Thyroid gland (tissue), 4 donors: ENCODE data around the gene ATP13A2. TPM values are rescaled to one million over a fixed set of nuclear protein-coding genes. Genes with fewer than 3 reads are reported as not detected.
A peak's percentile ranks its signal among the peaks of the same experiment; 100 is the strongest.

Experiments
- DNase-seq, 2 donors: peaks; one replicate each; pipeline ENCODE4 v3.0.0-alpha.2; 2019
- H3K27ac ChIP-seq, 3 donors: fragments of 200-600 bp; sonication (generic); 1 replicate in 2 of 3; 2 replicates in 1 of 3; pipeline ENCODE4 v1.5.1; 2016 to 2019; ENCODE audit warnings: mild to moderate bottlenecking in 1 of 3, moderate library complexity in 1 of 3
- H3K27me3 ChIP-seq: fragments of 200-600 bp; sonication (generic); one replicate; pipeline ENCODE4 v1.5.1; 2019
- H3K36me3 ChIP-seq, 2 donors: fragments of 200-600 bp; sonication (generic); one replicate each; pipeline ENCODE4 v1.5.1; 2016 to 2019
- H3K4me1 ChIP-seq, 2 donors: fragments of 200-600 bp; sonication (generic); one replicate each; pipeline ENCODE4 v1.5.1; 2017 to 2019
- H3K4me3 ChIP-seq, 3 donors: fragments of 200-600 bp; sonication (generic); replicated peaks in 1 of 3; 1 replicate in 2 of 3; 2 replicates in 1 of 3; pipeline ENCODE4 v1.5.1; 2016; ENCODE audit warnings: mild to moderate bottlenecking in 1 of 3
- H3K9me3 ChIP-seq: fragments of 200-600 bp; sonication (generic); one replicate; pipeline ENCODE4 v1.5.1; 2017
- POLR2A ChIP-seq, 2 donors: fragments of 450-650 bp; IDR thresholded peaks; one replicate each; pipeline ENCODE4 v1.6.1; 2017; ENCODE audit warnings: antibody characterized with exemption in 2 of 2, mild to moderate bottlenecking in 2 of 2, moderate library complexity in 1 of 2
- WGBS, 2 donors: methylation state at CpG; one replicate each; pipeline ENCODE4 v1.1.5; 2017; 5-methylcytosine and 5-hydroxymethylcytosine counted together
- intact Hi-C: fragments of 100-400 bp; cut with DNase I; formaldehyde crosslinking; loops from one replicate; pipeline ENCODE4 v1.15.1; 2023
- total RNA-seq, 4 donors: library from RNA; depleted of rRNA; stranded (reverse); fragments of >200 nt; gene quantifications; one replicate each; pipeline ENCODE4 v1.2.3, GENCODE V29; 2016
- TF ChIP-seq, protein P1 (sequence below), 6 experiments: fragments of 200-600 bp in 3 of 6; fragments of 450-650 bp in 3 of 6; sonication (generic) in 3 of 6; IDR thresholded peaks; one replicate each; pipeline ENCODE4 v1.5.1; 2016 to 2019; ENCODE audit warnings: antibody characterized with exemption in 6 of 6, mild to moderate bottlenecking in 2 of 6, inconsistent platforms in 1 of 6, moderate library complexity in 1 of 6

ATP13A2 gene
- total RNA-seq, 4 donors from 2014 or later = 28.7 to 47.0 (median 35.8) TPM

DNA sequence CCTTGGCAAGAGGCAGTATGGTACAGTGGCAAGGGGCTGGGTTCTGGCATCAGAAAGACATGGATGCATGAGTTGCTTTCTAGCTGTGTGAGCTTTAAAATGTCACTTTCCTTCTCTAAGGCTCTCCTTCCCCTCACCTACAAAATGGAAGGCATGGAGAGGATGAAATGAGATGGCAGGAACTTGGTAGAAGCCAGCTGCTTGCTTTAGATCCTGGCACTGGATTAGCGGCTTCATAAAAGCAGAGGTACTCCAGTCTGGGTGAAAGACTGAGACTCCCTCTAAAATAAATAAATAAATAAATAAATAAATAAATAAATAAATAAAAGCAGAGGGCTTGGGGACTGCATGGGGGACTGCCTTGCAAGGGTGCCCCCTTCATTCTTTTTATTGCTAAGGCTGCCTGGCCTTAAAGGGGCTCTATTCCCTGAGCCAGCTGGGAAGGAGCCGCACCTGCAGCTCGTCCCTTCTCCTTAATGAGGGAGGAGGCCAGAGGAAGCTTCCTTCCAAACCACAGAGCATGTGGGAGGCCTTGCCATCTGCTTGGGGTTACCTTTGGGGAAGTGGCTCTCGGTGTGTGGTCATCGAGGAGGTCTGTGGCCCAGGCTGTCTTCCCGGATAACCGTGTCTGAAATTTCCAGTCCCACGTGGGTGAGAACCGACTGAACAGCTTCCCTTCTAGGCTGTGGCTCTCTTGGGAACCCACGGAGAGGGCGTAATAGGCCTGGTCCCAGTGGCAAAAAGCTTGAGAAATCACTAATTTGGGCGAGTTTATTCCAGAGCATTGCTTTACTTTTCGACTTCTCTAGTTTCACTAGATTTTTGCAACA, 2.0 kb upstream of the ATP13A2 start:
- Histone ChIP-seq H3K36me3 (peaks cover 4 to 7% of the 10 kb centered on the region in 2 donors), H3K27ac (no peak overlapping the region), H3K27me3 (no peaks in the 10 kb centered on the region), H3K4me3 (no peak overlapping the region), H3K4me1 (peaks cover 10 to 21% of the 10 kb centered on the region in 2 donors), H3K9me3 (no peaks in the 10 kb centered on the region)
- 77 to 82% methylated on average over 11 to 13 of the region's 13 CpGs for WGBS, 2 donors
- TF ChIP-seq, protein P1, sequence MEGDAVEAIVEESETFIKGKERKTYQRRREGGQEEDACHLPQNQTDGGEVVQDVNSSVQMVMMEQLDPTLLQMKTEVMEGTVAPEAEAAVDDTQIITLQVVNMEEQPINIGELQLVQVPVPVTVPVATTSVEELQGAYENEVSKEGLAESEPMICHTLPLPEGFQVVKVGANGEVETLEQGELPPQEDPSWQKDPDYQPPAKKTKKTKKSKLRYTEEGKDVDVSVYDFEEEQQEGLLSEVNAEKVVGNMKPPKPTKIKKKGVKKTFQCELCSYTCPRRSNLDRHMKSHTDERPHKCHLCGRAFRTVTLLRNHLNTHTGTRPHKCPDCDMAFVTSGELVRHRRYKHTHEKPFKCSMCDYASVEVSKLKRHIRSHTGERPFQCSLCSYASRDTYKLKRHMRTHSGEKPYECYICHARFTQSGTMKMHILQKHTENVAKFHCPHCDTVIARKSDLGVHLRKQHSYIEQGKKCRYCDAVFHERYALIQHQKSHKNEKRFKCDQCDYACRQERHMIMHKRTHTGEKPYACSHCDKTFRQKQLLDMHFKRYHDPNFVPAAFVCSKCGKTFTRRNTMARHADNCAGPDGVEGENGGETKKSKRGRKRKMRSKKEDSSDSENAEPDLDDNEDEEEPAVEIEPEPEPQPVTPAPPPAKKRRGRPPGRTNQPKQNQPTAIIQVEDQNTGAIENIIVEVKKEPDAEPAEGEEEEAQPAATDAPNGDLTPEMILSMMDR (IDR thresholded peaks at IDR 0.05) = no peak
- TF ChIP-seq POLR2A (IDR thresholded peaks at IDR 0.05) = no peak
- intact Hi-C loops = no loop called here
- DNase-seq = no peak

GRCh38 chr1:17012775-17013490, 1.2 kb upstream of the ATP13A2 start:
- intact Hi-C loops = no loop called here
- no peak for DNase-seq
- Histone ChIP-seq H3K36me3 (no peaks in the 10 kb centered on the region), H3K27me3 (no peaks in the 10 kb centered on the region), H3K9me3 (no peaks in the 10 kb centered on the region), H3K4me3 (no peak overlapping the region), H3K4me1 (peaks cover 10 to 21% of the 10 kb centered on the region in 2 donors), H3K27ac (no peak overlapping the region)
- TF ChIP-seq, protein P1 (IDR thresholded peaks at IDR 0.05) = no peak
- TF ChIP-seq POLR2A (IDR thresholded peaks at IDR 0.05) = no peak
- 80 to 81% methylated on average over 8 to 9 of the region's 9 CpGs for WGBS, 2 donors

- H3K9me3 ChIP-seq = no peaks in the 10 kb centered on the region
- no peak for DNase-seq
- H3K4me3 ChIP-seq = peak overlapping the region; percentile 51 to 64 (median 64)
- peaks cover 10 to 21% of the 10 kb centered on the region in 2 donors for H3K4me1 ChIP-seq
- peak overlapping the region in 1 of 3 donors; percentile 59 for H3K27ac ChIP-seq
- WGBS, 2 donors = 3 to 7% methylated on average over 4 to 14 of the region's 15 CpGs
- no peak for TF ChIP-seq POLR2A (IDR thresholded peaks at IDR 0.05)
- TF ChIP-seq, protein P1 (IDR thresholded peaks at IDR 0.05) = no peak
- no peaks in the 10 kb centered on the region for H3K36me3 ChIP-seq
- H3K27me3 ChIP-seq = no peaks in the 10 kb centered on the region
- intact Hi-C loops = no loop called here
Measured at GRCh38 chr1:17011092-17011438, 663 bp downstream of the ATP13A2 start.

DNA sequence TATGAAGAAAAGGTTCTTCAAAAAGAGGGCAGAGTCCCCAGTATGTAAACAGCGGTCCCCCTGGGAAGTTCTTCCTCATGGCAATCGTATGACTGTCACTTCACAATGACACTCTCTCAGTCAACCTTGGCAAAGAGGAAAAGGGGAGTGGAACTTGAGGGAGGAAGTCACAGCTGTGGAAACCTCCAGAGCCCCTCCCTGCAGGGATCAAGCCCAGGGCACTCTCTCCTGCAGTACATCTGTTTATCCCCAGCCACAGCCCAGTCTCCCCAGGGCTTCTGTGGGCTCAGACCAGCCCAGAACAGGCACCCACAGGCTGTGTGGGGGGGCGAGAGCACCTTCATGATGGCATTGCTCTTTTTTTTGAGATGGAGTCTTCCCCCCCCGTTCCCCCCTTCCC, 2.0 kb downstream of the ATP13A2 start:
- H3K27me3 ChIP-seq = no peaks in the 10 kb centered on the region
- intact Hi-C loops = no loop called here
- DNase-seq = no peak
- no peak overlapping the region for H3K27ac ChIP-seq
- H3K36me3 ChIP-seq = peaks cover 6 to 10% of the 10 kb centered on the region in 2 donors
- no peak for TF ChIP-seq POLR2A (IDR thresholded peaks at IDR 0.05)
- TF ChIP-seq, protein P1 (IDR thresholded peaks at IDR 0.05) = no peak
- H3K4me3 ChIP-seq = no peak overlapping the region
- H3K9me3 ChIP-seq = no peaks in the 10 kb centered on the region
- 66 to 72% methylated on average over 4 of the region's 4 CpGs for WGBS, 2 donors
- H3K4me1 ChIP-seq = peaks cover 10 to 21% of the 10 kb centered on the region in 2 donors
